Measurements from ENCODE around the gene DOCK2. TPM values are rescaled to one million over a fixed set of nuclear protein-coding genes. Genes with fewer than 3 reads are reported as not detected.

The DOCK2 gene
- total RNA-seq, 1 experiment from 2014 or later = not detected

GRCh38 chr5:169973056-169973455, 336.0 kb downstream of the DOCK2 start:
- Mint-ChIP-seq H3K27ac (ENCODE audit: unreplicated experiment) (no peak overlapping the region), H3K36me3 (ENCODE audit: insufficient read depth, unreplicated experiment) (no peaks in the 10 kb centered on the region), H3K9me3 (ENCODE audit: low read depth, unreplicated experiment) (no peaks in the 10 kb centered on the region), H3K27me3 (ENCODE audit: unreplicated experiment) (peaks cover 98% of the 10 kb centered on the region), H3K4me1 (ENCODE audit: low read depth, unreplicated experiment) (peaks cover 9% of the 10 kb centered on the region), H3K4me3 (ENCODE audit: low read depth, unreplicated experiment) (no peak overlapping the region)
- intact Hi-C loops (cut with micrococcal nuclease; ENCODE audit: unreplicated experiment) = no loop called here
- BruUV-seq (replicated peaks) = no TSS peak
- TF ChIP-seq, protein P1, sequence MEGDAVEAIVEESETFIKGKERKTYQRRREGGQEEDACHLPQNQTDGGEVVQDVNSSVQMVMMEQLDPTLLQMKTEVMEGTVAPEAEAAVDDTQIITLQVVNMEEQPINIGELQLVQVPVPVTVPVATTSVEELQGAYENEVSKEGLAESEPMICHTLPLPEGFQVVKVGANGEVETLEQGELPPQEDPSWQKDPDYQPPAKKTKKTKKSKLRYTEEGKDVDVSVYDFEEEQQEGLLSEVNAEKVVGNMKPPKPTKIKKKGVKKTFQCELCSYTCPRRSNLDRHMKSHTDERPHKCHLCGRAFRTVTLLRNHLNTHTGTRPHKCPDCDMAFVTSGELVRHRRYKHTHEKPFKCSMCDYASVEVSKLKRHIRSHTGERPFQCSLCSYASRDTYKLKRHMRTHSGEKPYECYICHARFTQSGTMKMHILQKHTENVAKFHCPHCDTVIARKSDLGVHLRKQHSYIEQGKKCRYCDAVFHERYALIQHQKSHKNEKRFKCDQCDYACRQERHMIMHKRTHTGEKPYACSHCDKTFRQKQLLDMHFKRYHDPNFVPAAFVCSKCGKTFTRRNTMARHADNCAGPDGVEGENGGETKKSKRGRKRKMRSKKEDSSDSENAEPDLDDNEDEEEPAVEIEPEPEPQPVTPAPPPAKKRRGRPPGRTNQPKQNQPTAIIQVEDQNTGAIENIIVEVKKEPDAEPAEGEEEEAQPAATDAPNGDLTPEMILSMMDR (IDR thresholded peaks at IDR 0.05; ENCODE audit: unreplicated experiment) = no peak
- CTCF ChIA-PET = no interaction called here
- no peak for DNase-seq

GRCh38 chr5:169974121-169974770, 337.2 kb downstream of the DOCK2 start:
- intact Hi-C loops (cut with micrococcal nuclease; ENCODE audit: unreplicated experiment) = no loop called here
- H3K27ac Mint-ChIP-seq (ENCODE audit: unreplicated experiment) = no peak overlapping the region
- H3K9me3 Mint-ChIP-seq (ENCODE audit: low read depth, unreplicated experiment) = no peaks in the 10 kb centered on the region
- H3K4me1 Mint-ChIP-seq (ENCODE audit: low read depth, unreplicated experiment) = peaks cover 9% of the 10 kb centered on the region
- DNase-seq = no peak
- no peak overlapping the region for H3K4me3 Mint-ChIP-seq (ENCODE audit: low read depth, unreplicated experiment)
- TF ChIP-seq, protein P1 (IDR thresholded peaks at IDR 0.05; ENCODE audit: unreplicated experiment) = no peak
- no TSS peak for BruUV-seq (replicated peaks)
- H3K27me3 Mint-ChIP-seq (ENCODE audit: unreplicated experiment) = peaks cover 100% of the 10 kb centered on the region
- CTCF ChIA-PET = no interaction called here
- H3K36me3 Mint-ChIP-seq (ENCODE audit: insufficient read depth, unreplicated experiment) = no peaks in the 10 kb centered on the region

DNA sequence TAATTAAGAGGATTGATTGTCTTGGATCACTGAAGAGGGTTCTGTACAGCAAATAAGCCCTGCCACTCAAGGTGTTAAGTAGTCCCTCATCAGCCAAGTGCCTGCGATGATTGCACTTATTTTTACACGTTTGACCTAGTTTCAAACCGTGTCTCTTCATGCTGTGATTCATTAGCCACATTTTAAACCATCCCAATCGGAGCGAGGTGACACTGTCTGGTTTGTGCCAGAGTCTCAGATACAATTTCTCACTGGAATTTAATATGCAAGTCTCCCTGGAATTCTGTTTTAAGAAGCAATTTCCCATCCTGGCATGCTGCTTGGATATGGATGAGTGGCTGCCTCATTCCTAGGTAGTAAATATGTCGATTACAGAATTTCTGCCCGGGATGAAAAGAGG, 341.6 kb downstream of the DOCK2 start:
- Mint-ChIP-seq H3K27me3 (ENCODE audit: unreplicated experiment) (peaks cover 90% of the 10 kb centered on the region), H3K9me3 (ENCODE audit: low read depth, unreplicated experiment) (no peaks in the 10 kb centered on the region), H3K4me3 (ENCODE audit: low read depth, unreplicated experiment) (no peak overlapping the region), H3K4me1 (ENCODE audit: low read depth, unreplicated experiment) (no peaks in the 10 kb centered on the region), H3K36me3 (ENCODE audit: insufficient read depth, unreplicated experiment) (no peaks in the 10 kb centered on the region), H3K27ac (ENCODE audit: unreplicated experiment) (no peak overlapping the region)
- BruUV-seq (replicated peaks) = no TSS peak
- TF ChIP-seq, protein P1 (IDR thresholded peaks at IDR 0.05; ENCODE audit: unreplicated experiment) = no peak
- CTCF ChIA-PET = interaction anchor here (0.7 kb wide), 1 partner anchor 565 kb away, joined by 3 read pairs; no protein-coding TSS in a partner anchor
- intact Hi-C loops (cut with micrococcal nuclease; ENCODE audit: unreplicated experiment) = no loop called here
- DNase-seq = no peak

- Mint-ChIP-seq H3K27me3 (ENCODE audit: unreplicated experiment) (peaks cover 90% of the 10 kb centered on the region), H3K9me3 (ENCODE audit: low read depth, unreplicated experiment) (no peaks in the 10 kb centered on the region), H3K36me3 (ENCODE audit: insufficient read depth, unreplicated experiment) (no peaks in the 10 kb centered on the region), H3K4me3 (ENCODE audit: low read depth, unreplicated experiment) (no peak overlapping the region), H3K4me1 (ENCODE audit: low read depth, unreplicated experiment) (no peaks in the 10 kb centered on the region), H3K27ac (ENCODE audit: unreplicated experiment) (no peak overlapping the region)
- BruUV-seq (replicated peaks) = no TSS peak
- intact Hi-C loops (cut with micrococcal nuclease; ENCODE audit: unreplicated experiment) = loop anchor here (1.0 to 5.0 kb wide), 4 partner anchors 68 to 993 kb away; no protein-coding TSS in a partner anchor
- CTCF ChIA-PET = interaction anchor here (0.6 to 2.1 kb wide), 7 partner anchors 9 to 278 kb away, joined by 3 to 22 read pairs (median 4); no protein-coding TSS in a partner anchor
- DNase-seq = no peak
- TF ChIP-seq, protein P1 (IDR thresholded peaks at IDR 0.05; ENCODE audit: unreplicated experiment) = no peak
These were observed 342.8 kb downstream of the DOCK2 start for GRCh38 chr5:169979871-169980270.

Measured in Calu3 (cell line).